Fibroblast of lung (primary cell): ENCODE data around the gene TSPAN31. TPM values are rescaled to one million over a fixed set of nuclear protein-coding genes. Genes with fewer than 3 reads are reported as not detected.

Experiments
- DNase-seq, 2 donors: peaks; one replicate each; pipeline versions ENCODE4 v3.0.0 to v3.0.0-alpha.2; 2010; ENCODE audit warnings: low read depth in 2 of 2
- H2AFZ ChIP-seq: 2 replicates; pipeline ENCODE4 v1.5.1; 2012; ENCODE audit warnings: low read length, control low read depth, inconsistent platforms
- H3K27ac ChIP-seq: 2 replicates; pipeline ENCODE4 v1.5.1; 2011; ENCODE audit warnings: low read length, control low read depth; ENCODE audit not compliant: insufficient read depth
- H3K27me3 ChIP-seq: 2 replicates; pipeline ENCODE4 v1.5.1; 2011; ENCODE audit warnings: mild to moderate bottlenecking, low read length; ENCODE audit not compliant: control insufficient read depth, insufficient read depth
- H3K36me3 ChIP-seq: 2 replicates; pipeline ENCODE4 v1.5.1; 2011; ENCODE audit warnings: low read length; ENCODE audit not compliant: control insufficient read depth, insufficient read depth
- H3K4me1 ChIP-seq: 2 replicates; pipeline ENCODE4 v1.5.1; 2011; ENCODE audit warnings: low read length; ENCODE audit not compliant: control insufficient read depth, insufficient read depth; ENCODE audit errors: extremely low read depth
- H3K4me2 ChIP-seq: 2 replicates; pipeline ENCODE4 v1.5.1; 2011; ENCODE audit warnings: low read length, control low read depth; ENCODE audit not compliant: insufficient read depth; ENCODE audit errors: extremely low read depth
- H3K4me3 ChIP-seq, 4 experiments: fragments of 200-600 bp in 1 of 4; sonication (generic) in 1 of 4; replicated peaks in 1 of 4; 2 replicates each; pipeline ENCODE4 v1.5.1; 2011 to 2016; ENCODE audit warnings: low read length in 4 of 4, low read depth in 3 of 4, mild to moderate bottlenecking in 3 of 4, control low read depth in 2 of 4, inconsistent platforms in 1 of 4, mixed read lengths in 1 of 4; ENCODE audit not compliant: insufficient read depth in 1 of 4; ENCODE audit errors: control extremely low read depth in 1 of 4
- H3K79me2 ChIP-seq: 2 replicates; pipeline ENCODE4 v1.5.1; 2012; ENCODE audit warnings: mild to moderate bottlenecking, low read length, inconsistent platforms; ENCODE audit not compliant: control insufficient read depth, insufficient read depth
- H3K9ac ChIP-seq: 2 replicates; pipeline ENCODE4 v1.5.1; 2011; ENCODE audit warnings: mild to moderate bottlenecking, low read length, control low read depth; ENCODE audit not compliant: insufficient read depth
- H3K9me3 ChIP-seq: 2 replicates; pipeline ENCODE4 v1.5.1; 2012; ENCODE audit warnings: low read depth, low read length; ENCODE audit not compliant: control insufficient read depth, insufficient read depth
- H4K20me1 ChIP-seq: 2 replicates; pipeline ENCODE4 v1.5.1; 2011; ENCODE audit warnings: low read length; ENCODE audit not compliant: control insufficient read depth, insufficient read depth; ENCODE audit errors: extremely low read depth
- EZH2 ChIP-seq: IDR thresholded peaks from 2 replicates; pipeline ENCODE4 v1.5.1; 2012; ENCODE audit warnings: low read length, control low read depth, mild to moderate bottlenecking; ENCODE audit errors: missing control alignments
- polyA minus RNA-seq: library from RNA; depleted of rRNA, polyadenylated mRNA; stranded (reverse); fragments of >200 nt; gene quantifications from 2 replicates; pipeline ENCODE4 v1.2.3, GENCODE V29; 2011; ENCODE audit warnings: low replicate concordance
- polyA plus RNA-seq, 2 donors: library from polyadenylated mRNA; depleted of rRNA in 1 of 2; stranded (reverse) in 1 of 2; unstranded in 1 of 2; fragments of >200 nt; gene quantifications; 2 replicates each; pipeline ENCODE4 v1.2.1, GENCODE V29; 2011 to 2012; ENCODE audit warnings: missing spikeins in 1 of 2
- total RNA-seq: library from RNA; depleted of rRNA; stranded (reverse); fragments of >200 nt; gene quantifications from 2 replicates; pipeline ENCODE4 v1.2.1, GENCODE V29; 2014
- TF ChIP-seq, protein P1 (sequence below), 2 donors: IDR thresholded peaks in 1 of 2; conservative IDR thresholded peaks in 1 of 2; 1 replicate in 1 of 2; 2 replicates in 1 of 2; pipeline ENCODE4 v1.5.1; 2011 to 2012; ENCODE audit warnings: low read length in 2 of 2, control low read depth in 1 of 2, inconsistent platforms in 1 of 2, low read depth in 1 of 2, mild to moderate bottlenecking in 1 of 2

Gene TSPAN31, protein sequence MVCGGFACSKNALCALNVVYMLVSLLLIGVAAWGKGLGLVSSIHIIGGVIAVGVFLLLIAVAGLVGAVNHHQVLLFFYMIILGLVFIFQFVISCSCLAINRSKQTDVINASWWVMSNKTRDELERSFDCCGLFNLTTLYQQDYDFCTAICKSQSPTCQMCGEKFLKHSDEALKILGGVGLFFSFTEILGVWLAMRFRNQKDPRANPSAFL
- total RNA-seq = 55.7 and 99.6 TPM in 2 replicates
- polyA plus RNA-seq = 42.8 and 53.6 TPM in 2 replicates
- 31.3 and 34.5 TPM in 2 replicates for polyA plus RNA-seq (2012)
- polyA minus RNA-seq = 34.6 and 77.4 TPM in 2 replicates

DNA sequence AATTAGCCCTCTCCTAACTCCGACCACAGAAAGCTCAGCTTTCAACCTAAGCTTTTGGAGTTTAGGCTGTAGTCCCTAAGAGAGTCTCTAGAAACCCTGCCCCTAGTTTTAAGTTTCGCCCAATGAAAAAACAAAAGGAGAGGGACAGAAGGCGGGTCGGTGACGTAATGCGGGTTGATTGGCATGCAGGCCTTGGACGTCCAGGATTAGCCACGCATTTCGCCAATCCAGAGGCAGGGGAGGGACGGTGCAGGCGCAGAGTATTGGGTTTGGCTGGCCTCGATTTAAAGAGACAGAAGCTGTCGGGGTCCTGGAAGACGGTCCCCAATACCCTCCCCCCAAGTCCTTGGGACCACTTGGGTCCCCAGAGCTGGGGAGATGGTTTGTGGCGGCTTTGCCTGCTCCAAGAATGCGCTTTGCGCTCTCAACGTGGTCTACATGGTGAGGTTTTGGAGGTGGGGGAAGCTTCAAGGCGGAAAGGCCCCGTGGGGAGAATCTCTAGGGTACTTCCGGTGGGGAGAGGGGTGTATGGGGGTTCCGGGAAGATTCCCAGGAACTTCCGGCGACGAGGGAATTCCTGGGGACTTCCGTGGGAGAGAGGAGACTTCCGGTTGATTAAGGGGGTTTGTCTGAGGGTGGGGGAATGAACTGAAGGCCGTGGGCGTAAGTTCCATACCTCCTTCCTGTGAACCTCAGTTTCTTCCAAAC, at the start of gene TSPAN31:
TSS of gene TSPAN31 (plus strand) at position 263 of the 708 bp plus-strand sequence. CDS start at position 379, 116 bp downstream.
- peak within 1 kb of the TSS; percentile 66 to 99 (median 88) for H3K4me3 ChIP-seq
- TF ChIP-seq, protein P1, sequence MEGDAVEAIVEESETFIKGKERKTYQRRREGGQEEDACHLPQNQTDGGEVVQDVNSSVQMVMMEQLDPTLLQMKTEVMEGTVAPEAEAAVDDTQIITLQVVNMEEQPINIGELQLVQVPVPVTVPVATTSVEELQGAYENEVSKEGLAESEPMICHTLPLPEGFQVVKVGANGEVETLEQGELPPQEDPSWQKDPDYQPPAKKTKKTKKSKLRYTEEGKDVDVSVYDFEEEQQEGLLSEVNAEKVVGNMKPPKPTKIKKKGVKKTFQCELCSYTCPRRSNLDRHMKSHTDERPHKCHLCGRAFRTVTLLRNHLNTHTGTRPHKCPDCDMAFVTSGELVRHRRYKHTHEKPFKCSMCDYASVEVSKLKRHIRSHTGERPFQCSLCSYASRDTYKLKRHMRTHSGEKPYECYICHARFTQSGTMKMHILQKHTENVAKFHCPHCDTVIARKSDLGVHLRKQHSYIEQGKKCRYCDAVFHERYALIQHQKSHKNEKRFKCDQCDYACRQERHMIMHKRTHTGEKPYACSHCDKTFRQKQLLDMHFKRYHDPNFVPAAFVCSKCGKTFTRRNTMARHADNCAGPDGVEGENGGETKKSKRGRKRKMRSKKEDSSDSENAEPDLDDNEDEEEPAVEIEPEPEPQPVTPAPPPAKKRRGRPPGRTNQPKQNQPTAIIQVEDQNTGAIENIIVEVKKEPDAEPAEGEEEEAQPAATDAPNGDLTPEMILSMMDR (conservative IDR thresholded peaks at IDR 0.05 in 1 of 2, IDR thresholded peaks at IDR 0.05 in 1 of 2; ENCODE audit: low read depth in 1 of 2, low read length in 2 of 2) = no peak
- TF ChIP-seq EZH2 = no peak
- peak; percentile 98 to 99 for DNase-seq
- peaks cover 20% of the 10 kb centered on the region for H3K27me3 ChIP-seq
- peaks cover 2% of the 10 kb centered on the region for H3K4me1 ChIP-seq
- H3K4me2 ChIP-seq = peak within 1 kb of the TSS; percentile 99
- H3K27ac ChIP-seq = peak within 1 kb of the TSS; percentile 99
- H3K9me3 ChIP-seq = no peaks in the 10 kb centered on the region
- H3K79me2 ChIP-seq = peaks cover 6% of the 10 kb centered on the region
- peak within 1 kb of the TSS; percentile 94 for H3K9ac ChIP-seq
- H4K20me1 ChIP-seq = no peaks in the 10 kb centered on the region
- peak within 1 kb of the TSS; percentile 70 for H2AFZ ChIP-seq
- peaks cover 11% of the 10 kb centered on the region for H3K36me3 ChIP-seq

DNA sequence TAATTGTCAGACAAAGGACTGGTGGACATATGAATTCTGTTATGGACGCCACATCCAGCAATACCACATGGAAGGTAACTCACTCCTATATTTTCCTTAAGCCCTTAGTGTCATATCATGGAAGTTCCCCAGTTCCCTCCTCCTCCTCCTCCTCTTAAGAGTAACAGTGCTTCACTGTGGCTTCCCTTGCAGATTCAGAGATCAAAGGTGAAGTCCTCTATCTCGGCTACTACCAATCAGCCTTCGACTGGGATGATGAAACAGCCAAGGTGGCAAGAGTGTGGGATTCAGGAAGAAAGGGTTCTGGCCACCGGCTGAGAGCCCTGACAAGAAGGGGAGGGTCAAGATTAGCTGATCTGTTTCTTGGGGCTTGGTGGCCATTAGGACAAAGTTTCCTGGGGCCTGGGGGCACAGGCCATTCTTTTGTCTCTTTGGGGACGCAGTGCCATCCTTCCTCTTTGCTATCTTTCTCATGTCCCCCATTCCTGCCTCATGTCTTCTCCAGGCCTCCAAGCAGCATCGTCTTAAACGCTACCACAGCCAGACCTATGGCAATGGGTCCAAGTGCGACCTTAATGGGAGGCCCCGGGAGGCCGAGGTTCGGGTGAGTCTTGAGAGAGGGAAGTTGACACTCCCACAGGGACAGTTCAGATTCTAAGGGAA, 48.9 kb upstream of the TSPAN31 start:
- H3K4me3 ChIP-seq = no peak overlapping the region

DNA sequence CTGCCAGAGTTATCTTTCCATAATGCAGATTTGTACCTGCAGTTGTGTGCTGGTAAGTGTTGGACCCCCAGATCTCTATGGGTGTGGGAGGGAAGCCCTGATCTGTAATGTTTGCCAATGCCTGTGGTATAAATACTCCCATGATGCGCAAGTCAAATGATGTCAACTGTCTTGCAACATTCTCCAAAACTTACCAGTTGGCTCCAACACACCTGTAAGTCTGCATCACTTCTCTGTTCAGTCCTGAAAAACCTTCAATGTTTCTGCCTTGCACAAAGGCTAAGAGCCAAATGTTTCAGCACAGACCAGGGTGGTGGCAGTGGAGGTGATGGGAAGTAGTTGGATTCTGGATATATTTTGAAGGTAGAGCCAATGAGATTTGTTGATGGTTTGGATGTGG, 47.8 kb upstream of the TSPAN31 start:
- Histone ChIP-seq H3K27ac (no peak overlapping the region), H3K79me2 (peaks cover 4% of the 10 kb centered on the region), H3K9me3 (no peaks in the 10 kb centered on the region), H4K20me1 (no peaks in the 10 kb centered on the region), H3K4me2 (no peak overlapping the region), H3K36me3 (peaks cover 6% of the 10 kb centered on the region), H3K4me1 (peaks cover 2% of the 10 kb centered on the region), H3K9ac (no peak overlapping the region), H3K27me3 (no peaks in the 10 kb centered on the region), H2AFZ (no peak overlapping the region), H3K4me3 (no peak overlapping the region)
- DNase-seq = no peak
- TF ChIP-seq, protein P1 (conservative IDR thresholded peaks at IDR 0.05 in 1 of 2, IDR thresholded peaks at IDR 0.05 in 1 of 2; ENCODE audit: low read depth in 1 of 2, low read length in 2 of 2) = no peak
- no peak for TF ChIP-seq EZH2

More for the DNA sequence above, 48.9 kb upstream of the TSPAN31 start:
- Histone ChIP-seq H3K4me2 (no peak overlapping the region), H2AFZ (no peak overlapping the region), H3K27me3 (no peaks in the 10 kb centered on the region), H4K20me1 (no peaks in the 10 kb centered on the region), H3K4me1 (peaks cover 2% of the 10 kb centered on the region), H3K27ac (no peak overlapping the region), H3K36me3 (peaks cover 6% of the 10 kb centered on the region), H3K79me2 (peaks cover 4% of the 10 kb centered on the region), H3K9me3 (no peaks in the 10 kb centered on the region), H3K9ac (no peak overlapping the region)
- no peak for TF ChIP-seq EZH2
- DNase-seq = no peak
